Fibroblast of the aortic adventitia (primary cell): ENCODE results near the gene TBX4. TPM values are rescaled to one million over a fixed set of nuclear protein-coding genes. Genes with fewer than 3 reads are reported as not detected.

ENCODE experiments used
- DNase-seq: peaks from one replicate; pipeline ENCODE4 v3.0.0-alpha.2; 2010; ENCODE audit warnings: low read depth
- H3K4me3 ChIP-seq: 2 replicates; pipeline ENCODE4 v1.5.1; 2011; ENCODE audit warnings: low read depth, mild to moderate bottlenecking, control low read depth, low read length, moderate library complexity
- CTCF ChIP-seq: IDR thresholded peaks from 2 replicates; pipeline ENCODE4 v1.5.1; 2011; ENCODE audit warnings: mild to moderate bottlenecking, low read length, control low read depth, inconsistent platforms; ENCODE audit not compliant: insufficient read depth
- total RNA-seq: library from RNA; depleted of rRNA; stranded (reverse); fragments of >200 nt; gene quantifications from 2 replicates; pipeline ENCODE4 v1.2.3, GENCODE V29; 2012; ENCODE audit warnings: low replicate concordance

The TBX4 gene
- total RNA-seq, 1 donor, result not detected

- no peak for TF ChIP-seq CTCF
- no peak overlapping the region for H3K4me3 ChIP-seq
- no peak for DNase-seq
Measured at GRCh38 chr17:61479493-61480413, 27.5 kb downstream of the TBX4 start.

- H3K4me3 ChIP-seq, result no peak overlapping the region
- DNase-seq, result no peak
- TF ChIP-seq CTCF, result no peak
Measured at GRCh38 chr17:61480414-61480807, 28.2 kb downstream of the TBX4 start.

GRCh38 chr17:61481421-61481820 is 29.2 kb downstream of the TBX4 start:
- DNase-seq, result no peak
- H3K4me3 ChIP-seq, result no peak overlapping the region
- no peak for TF ChIP-seq CTCF

- no peak for DNase-seq
- no peak for TF ChIP-seq CTCF
- H3K4me3 ChIP-seq, result no peak overlapping the region
Measured at GRCh38 chr17:61482467-61482866, 30.2 kb downstream of the TBX4 start.

- TF ChIP-seq CTCF, result no peak
- no peak overlapping the region for H3K4me3 ChIP-seq
- no peak for DNase-seq
Measured at GRCh38 chr17:61483778-61484116, 31.5 kb downstream of the TBX4 start.

DNA sequence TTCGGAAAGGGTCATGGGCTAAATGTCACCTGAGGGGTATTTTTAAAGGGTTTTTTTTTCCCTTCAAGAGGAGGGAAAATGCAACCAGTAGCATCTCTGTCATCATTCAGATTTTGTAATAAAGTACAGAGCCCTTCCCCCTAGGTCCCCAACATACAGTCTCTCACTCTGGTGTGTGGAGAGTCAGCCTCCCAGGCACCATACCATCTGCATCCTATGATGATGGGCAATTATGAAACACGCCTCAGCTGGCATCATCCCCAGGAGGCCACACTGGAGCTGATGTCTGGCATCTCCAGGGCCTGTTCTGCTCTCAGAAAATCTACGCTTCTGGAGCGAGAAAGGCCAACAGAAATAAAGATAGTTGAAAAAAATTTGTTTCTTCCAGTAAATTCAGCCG is 32.0 kb downstream of the TBX4 start:
- no peak overlapping the region for H3K4me3 ChIP-seq
- DNase-seq, result no peak

More for the DNA sequence above, 32.0 kb downstream of the TBX4 start:
- no peak for TF ChIP-seq CTCF
